HEK293 (cell line): ENCODE results near the gene CLCN1.

ENCODE experiments used
- MYNN ChIP-seq: fragments of 450-650 bp; formaldehyde crosslinking; IDR thresholded peaks from 2 replicates; pipeline ENCODE4 v1.5.1; 2016; ENCODE audit warnings: missing biosample characterization, missing genetic modification characterization, borderline replicate concordance
- PRDM4 ChIP-seq: fragments of 450-650 bp; formaldehyde crosslinking; IDR thresholded peaks from 2 replicates; pipeline ENCODE4 v1.5.1; 2017; ENCODE audit warnings: missing biosample characterization, missing genetic modification characterization
- SP3 ChIP-seq: fragments of 450-650 bp; formaldehyde crosslinking; IDR thresholded peaks from 2 replicates; pipeline ENCODE4 v1.5.1; 2016; ENCODE audit warnings: missing biosample characterization, missing genetic modification characterization
- ZBTB8A ChIP-seq: fragments of 450-650 bp; formaldehyde crosslinking; IDR thresholded peaks from 2 replicates; pipeline ENCODE4 v1.5.1; 2016; ENCODE audit warnings: missing biosample characterization, missing genetic modification characterization
- ZNF510 ChIP-seq: fragments of 450-650 bp; formaldehyde crosslinking; IDR thresholded peaks from 2 replicates; pipeline ENCODE4 v1.5.1; 2018; ENCODE audit warnings: mild to moderate bottlenecking, missing genetic modification characterization, missing biosample characterization; ENCODE audit not compliant: insufficient replicate concordance
- ZNF600 ChIP-seq: fragments of 450-650 bp; formaldehyde crosslinking; IDR thresholded peaks from 2 replicates; pipeline ENCODE4 v1.5.1; 2016; ENCODE audit warnings: missing biosample characterization, missing genetic modification characterization
- ZNF624 ChIP-seq: fragments of 450-650 bp; formaldehyde crosslinking; IDR thresholded peaks from 2 replicates; pipeline ENCODE4 v1.5.1; 2017; ENCODE audit warnings: missing biosample characterization, missing genetic modification characterization
- TF ChIP-seq, protein P1 (sequence below): fragments of 450-650 bp; formaldehyde crosslinking; IDR thresholded peaks from 2 replicates; pipeline ENCODE4 v1.5.1; 2016; ENCODE audit warnings: missing biosample characterization, missing genetic modification characterization

DNA sequence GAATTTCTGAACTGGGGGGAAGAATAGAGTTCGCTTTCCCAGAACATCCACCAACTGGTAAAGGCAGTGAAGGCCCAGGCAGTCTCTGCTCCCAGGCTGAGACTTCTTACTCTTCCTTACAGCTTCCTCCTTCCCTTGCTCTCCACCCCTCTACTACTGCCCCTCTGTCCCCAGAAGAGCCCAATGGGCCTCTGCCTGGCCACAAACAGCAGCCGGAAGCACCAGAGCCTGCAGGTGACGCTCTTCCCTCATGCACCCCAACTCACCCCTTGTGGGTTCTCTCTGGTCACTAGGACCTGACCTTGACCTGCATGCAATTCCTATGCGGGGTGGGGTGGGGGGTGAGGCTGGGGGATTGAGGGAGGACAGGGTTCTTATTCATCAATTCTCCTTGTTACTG, 30.1 kb downstream of the CLCN1 start:
- no peak for TF ChIP-seq ZNF510 (tag by site-specific recombination)
- no peak for TF ChIP-seq PRDM4 (tag by site-specific recombination)
- no peak for TF ChIP-seq ZBTB8A (tag by site-specific recombination)
- TF ChIP-seq ZNF600 (tag by site-specific recombination), result no peak
- TF ChIP-seq, protein P1, sequence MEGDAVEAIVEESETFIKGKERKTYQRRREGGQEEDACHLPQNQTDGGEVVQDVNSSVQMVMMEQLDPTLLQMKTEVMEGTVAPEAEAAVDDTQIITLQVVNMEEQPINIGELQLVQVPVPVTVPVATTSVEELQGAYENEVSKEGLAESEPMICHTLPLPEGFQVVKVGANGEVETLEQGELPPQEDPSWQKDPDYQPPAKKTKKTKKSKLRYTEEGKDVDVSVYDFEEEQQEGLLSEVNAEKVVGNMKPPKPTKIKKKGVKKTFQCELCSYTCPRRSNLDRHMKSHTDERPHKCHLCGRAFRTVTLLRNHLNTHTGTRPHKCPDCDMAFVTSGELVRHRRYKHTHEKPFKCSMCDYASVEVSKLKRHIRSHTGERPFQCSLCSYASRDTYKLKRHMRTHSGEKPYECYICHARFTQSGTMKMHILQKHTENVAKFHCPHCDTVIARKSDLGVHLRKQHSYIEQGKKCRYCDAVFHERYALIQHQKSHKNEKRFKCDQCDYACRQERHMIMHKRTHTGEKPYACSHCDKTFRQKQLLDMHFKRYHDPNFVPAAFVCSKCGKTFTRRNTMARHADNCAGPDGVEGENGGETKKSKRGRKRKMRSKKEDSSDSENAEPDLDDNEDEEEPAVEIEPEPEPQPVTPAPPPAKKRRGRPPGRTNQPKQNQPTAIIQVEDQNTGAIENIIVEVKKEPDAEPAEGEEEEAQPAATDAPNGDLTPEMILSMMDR, result no peak
- TF ChIP-seq MYNN (tag by site-specific recombination), result no peak
- TF ChIP-seq ZNF624 (tag by site-specific recombination), result no peak
- no peak for TF ChIP-seq SP3 (tag by site-specific recombination)
